Esophagus squamous epithelium (tissue), 5 donors: ENCODE data around the gene APOC3. TPM values are rescaled to one million over a fixed set of nuclear protein-coding genes. Genes with fewer than 3 reads are reported as not detected.

ENCODE experiments used
- DNase-seq: peaks from one replicate; lab custom pipeline; 2025; lab: John Stamatoyannopoulos, UW
- H3K27ac ChIP-seq, 4 donors: fragments of 200-600 bp; sonication (generic); one replicate each; pipeline ENCODE4 v1.5.1; 2016 to 2019; ENCODE audit warnings: mild to moderate bottlenecking in 1 of 4
- H3K27me3 ChIP-seq, 4 donors: fragments of 200-600 bp; sonication (generic); 1 replicate in 3 of 4; 2 replicates in 1 of 4; pipeline versions ENCODE4 v1.5.1 to v1.6.0; 2017 to 2021; ENCODE audit warnings: antibody characterized with exemption in 1 of 4
- H3K36me3 ChIP-seq, 3 donors: fragments of 200-600 bp; sonication (generic); one replicate each; pipeline ENCODE4 v1.5.1; 2016 to 2019
- H3K4me1 ChIP-seq, 3 donors: fragments of 200-600 bp; sonication (generic); one replicate each; pipeline ENCODE4 v1.5.1; 2017 to 2019
- H3K4me3 ChIP-seq, 4 donors: fragments of 200-600 bp; sonication (generic); 1 replicate in 3 of 4; 2 replicates in 1 of 4; pipeline ENCODE4 v1.5.1; 2016 to 2019; ENCODE audit warnings: mild to moderate bottlenecking in 2 of 4, moderate library complexity in 1 of 4
- H3K9me3 ChIP-seq, 3 donors: fragments of 200-600 bp; sonication (generic); one replicate each; pipeline ENCODE4 v1.5.1; 2016 to 2019
- CTCF ChIP-seq, 6 experiments: fragments of 450-650 bp in 4 of 6; fragments of 200-600 bp in 2 of 6; sonication (generic) in 2 of 6; IDR thresholded peaks; one replicate each; pipeline ENCODE4 v1.5.1; 2016 to 2019; ENCODE audit warnings: antibody characterized with exemption in 6 of 6, mild to moderate bottlenecking in 4 of 6, moderate library complexity in 4 of 6
- POLR2A ChIP-seq, 4 donors: fragments of 450-650 bp; IDR thresholded peaks; one replicate each; pipeline ENCODE4 v1.6.1; 2017; ENCODE audit warnings: antibody characterized with exemption in 4 of 4, mild to moderate bottlenecking in 4 of 4, moderate library complexity in 3 of 4
- WGBS, 2 donors: methylation state at CpG; one replicate each; pipeline ENCODE4 v1.1.5; 2018; 5-methylcytosine and 5-hydroxymethylcytosine counted together
- intact Hi-C: fragments of 100-400 bp; cut with DNase I; formaldehyde crosslinking; loops from one replicate; pipeline ENCODE4 v1.15.0; 2022
- total RNA-seq, 4 donors: library from RNA; depleted of rRNA; stranded (reverse); fragments of >200 nt; gene quantifications; one replicate each; pipeline ENCODE4 v1.1.0, GENCODE V29; 2016
- donor health status: DM: yes; HTN: yes; CAD: no.

APOC3 gene
- total RNA-seq, 4 donors from 2014 or later, result not detected

GRCh38 chr11:116860303-116860702 is 30.6 kb downstream of the APOC3 start:
- WGBS, 2 donors, result 92 to 93% methylated on average over 6 of the region's 6 CpGs
- intact Hi-C loops, result no loop called here
- DNase-seq, result no peak
- no peaks in the 10 kb centered on the region for H3K27me3 ChIP-seq
- no peaks in the 10 kb centered on the region for H3K9me3 ChIP-seq
- H3K4me3 ChIP-seq, result no peak overlapping the region
- TF ChIP-seq CTCF (IDR thresholded peaks at IDR 0.05), result no peak
- no peak for TF ChIP-seq POLR2A (IDR thresholded peaks at IDR 0.05)
- H3K27ac ChIP-seq, result no peak overlapping the region
- H3K4me1 ChIP-seq, result peaks cover 0 to 4% (median 0%) of the 10 kb centered on the region in 3 donors
- H3K36me3 ChIP-seq, result peaks cover 9 to 98% (median 19%) of the 10 kb centered on the region in 3 donors

GRCh38 chr11:116861539-116861938 is 31.8 kb downstream of the APOC3 start:
- no peaks in the 10 kb centered on the region for H3K4me1 ChIP-seq
- 64% methylated on average over 1 of the region's 1 CpG for WGBS, 2 donors
- H3K27ac ChIP-seq, result no peak overlapping the region
- H3K4me3 ChIP-seq, result no peak overlapping the region
- TF ChIP-seq POLR2A (IDR thresholded peaks at IDR 0.05) (no peak), CTCF (IDR thresholded peaks at IDR 0.05) (no peak)
- intact Hi-C loops, result no loop called here
- DNase-seq, result no peak
- no peaks in the 10 kb centered on the region for H3K9me3 ChIP-seq
- peaks cover 9 to 100% (median 19%) of the 10 kb centered on the region in 3 donors for H3K36me3 ChIP-seq
- no peaks in the 10 kb centered on the region for H3K27me3 ChIP-seq

GRCh38 chr11:116862185-116862584 is 32.5 kb downstream of the APOC3 start:
- DNase-seq, result no peak
- WGBS, 2 donors, result 78 to 94% methylated on average over 3 of the region's 3 CpGs
- H3K27ac ChIP-seq, result no peak overlapping the region
- intact Hi-C loops, result no loop called here
- H3K36me3 ChIP-seq, result peaks cover 9 to 100% (median 19%) of the 10 kb centered on the region in 3 donors
- no peaks in the 10 kb centered on the region for H3K9me3 ChIP-seq
- H3K27me3 ChIP-seq, result no peaks in the 10 kb centered on the region
- H3K4me1 ChIP-seq, result no peaks in the 10 kb centered on the region
- TF ChIP-seq CTCF (IDR thresholded peaks at IDR 0.05), result no peak
- no peak for TF ChIP-seq POLR2A (IDR thresholded peaks at IDR 0.05)
- H3K4me3 ChIP-seq, result no peak overlapping the region

GRCh38 chr11:116862951-116863350 is 33.2 kb downstream of the APOC3 start:
- DNase-seq, result no peak
- no peaks in the 10 kb centered on the region for H3K9me3 ChIP-seq
- peaks cover 9 to 100% (median 19%) of the 10 kb centered on the region in 3 donors for H3K36me3 ChIP-seq
- no peaks in the 10 kb centered on the region for H3K4me1 ChIP-seq
- no peaks in the 10 kb centered on the region for H3K27me3 ChIP-seq
- intact Hi-C loops, result no loop called here
- 92 to 98% methylated on average over 3 of the region's 3 CpGs for WGBS, 2 donors
- H3K27ac ChIP-seq, result no peak overlapping the region
- no peak overlapping the region for H3K4me3 ChIP-seq
- TF ChIP-seq CTCF (IDR thresholded peaks at IDR 0.05) (no peak), POLR2A (IDR thresholded peaks at IDR 0.05) (no peak)

GRCh38 chr11:116864531-116864930 is 34.8 kb downstream of the APOC3 start:
- no peak for DNase-seq
- H3K27ac ChIP-seq, result no peak overlapping the region
- no peak for TF ChIP-seq POLR2A (IDR thresholded peaks at IDR 0.05)
- no peak for TF ChIP-seq CTCF (IDR thresholded peaks at IDR 0.05)
- intact Hi-C loops, result no loop called here
- peaks cover 9 to 100% (median 16%) of the 10 kb centered on the region in 3 donors for H3K36me3 ChIP-seq
- H3K4me1 ChIP-seq, result no peaks in the 10 kb centered on the region
- no peaks in the 10 kb centered on the region for H3K9me3 ChIP-seq
- WGBS, 2 donors, result 90 to 93% methylated on average over 5 of the region's 5 CpGs
- no peaks in the 10 kb centered on the region for H3K27me3 ChIP-seq
- no peak overlapping the region for H3K4me3 ChIP-seq
